Esophagus squamous epithelium (tissue), 4 donors: Measurements from ENCODE around the gene ANKRD28.

ENCODE experiments used
- CTCF ChIP-seq, 6 experiments: fragments of 450-650 bp in 4 of 6; fragments of 200-600 bp in 2 of 6; sonication (generic) in 2 of 6; IDR thresholded peaks; one replicate each; pipeline ENCODE4 v1.5.1; 2016 to 2019; ENCODE audit warnings: antibody characterized with exemption in 6 of 6, mild to moderate bottlenecking in 4 of 6, moderate library complexity in 4 of 6
- POLR2A ChIP-seq, 4 donors: fragments of 450-650 bp; IDR thresholded peaks; one replicate each; pipeline ENCODE4 v1.6.1; 2017; ENCODE audit warnings: antibody characterized with exemption in 4 of 4, mild to moderate bottlenecking in 4 of 4, moderate library complexity in 3 of 4

- TF ChIP-seq CTCF (IDR thresholded peaks at IDR 0.05) (no peak), POLR2A (IDR thresholded peaks at IDR 0.05) (no peak)
Measured at GRCh38 chr3:15667484-15667883, 130.3 kb downstream of the ANKRD28 start.
